SW480 (cell line): ENCODE results near the gene PPM1D.
A peak's percentile ranks its signal among the peaks of the same experiment; 100 is the strongest.
"Not testable (repeated sequence)": the region's sequence is repeated elsewhere in the genome, so short reads cannot be mapped to it uniquely, and the experiment has no call there.

Experiments used
- DNase-seq: peaks from one replicate; pipeline ENCODE4 v3.0.0-alpha.2; 2016; ENCODE audit warnings: low spot score

The PPM1D gene

DNA sequence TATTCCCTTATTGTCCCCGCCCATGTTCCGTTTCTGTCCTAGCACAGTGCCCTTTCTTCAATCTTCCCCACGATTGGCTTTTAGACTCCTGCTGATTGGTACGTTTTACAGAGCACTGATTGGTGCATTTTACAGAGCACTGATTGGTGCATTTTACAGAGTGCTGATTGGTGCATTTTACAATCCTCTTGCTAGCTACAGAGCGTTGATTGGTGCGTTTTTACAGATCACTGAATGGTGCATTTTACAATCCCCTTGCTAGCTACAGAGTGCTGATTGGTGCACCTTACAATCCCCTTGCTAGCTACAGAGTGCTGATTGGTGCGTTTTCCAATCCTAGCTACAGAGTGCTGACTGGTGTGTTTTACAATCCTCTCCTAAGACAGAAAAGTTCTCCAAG lies 74.6 kb downstream of the PPM1D start:
- not testable (repeated sequence) for DNase-seq

DNA sequence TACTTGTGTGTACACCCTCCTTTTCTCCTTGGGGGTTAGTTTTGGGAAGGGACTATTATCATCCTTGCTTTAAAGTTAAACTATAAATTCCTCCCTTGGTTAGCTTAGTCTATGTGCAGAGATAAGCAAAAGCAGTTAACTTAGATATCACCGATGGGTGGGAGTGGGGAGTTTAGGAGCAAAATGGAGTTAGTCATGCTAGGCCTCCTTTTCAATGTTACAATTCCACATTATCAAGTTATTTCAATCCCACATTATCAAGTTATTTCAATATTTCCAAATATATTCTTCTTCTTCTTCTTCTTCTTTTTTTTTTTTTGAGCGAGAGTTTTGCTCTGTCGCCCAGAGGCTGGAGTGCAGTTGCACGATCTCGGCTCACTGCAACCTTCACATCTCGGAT lies 76.0 kb downstream of the PPM1D start:
- no peak for DNase-seq

GRCh38 chr17:60676758-60677307 lies 76.8 kb downstream of the PPM1D start:
- no peak for DNase-seq

DNA sequence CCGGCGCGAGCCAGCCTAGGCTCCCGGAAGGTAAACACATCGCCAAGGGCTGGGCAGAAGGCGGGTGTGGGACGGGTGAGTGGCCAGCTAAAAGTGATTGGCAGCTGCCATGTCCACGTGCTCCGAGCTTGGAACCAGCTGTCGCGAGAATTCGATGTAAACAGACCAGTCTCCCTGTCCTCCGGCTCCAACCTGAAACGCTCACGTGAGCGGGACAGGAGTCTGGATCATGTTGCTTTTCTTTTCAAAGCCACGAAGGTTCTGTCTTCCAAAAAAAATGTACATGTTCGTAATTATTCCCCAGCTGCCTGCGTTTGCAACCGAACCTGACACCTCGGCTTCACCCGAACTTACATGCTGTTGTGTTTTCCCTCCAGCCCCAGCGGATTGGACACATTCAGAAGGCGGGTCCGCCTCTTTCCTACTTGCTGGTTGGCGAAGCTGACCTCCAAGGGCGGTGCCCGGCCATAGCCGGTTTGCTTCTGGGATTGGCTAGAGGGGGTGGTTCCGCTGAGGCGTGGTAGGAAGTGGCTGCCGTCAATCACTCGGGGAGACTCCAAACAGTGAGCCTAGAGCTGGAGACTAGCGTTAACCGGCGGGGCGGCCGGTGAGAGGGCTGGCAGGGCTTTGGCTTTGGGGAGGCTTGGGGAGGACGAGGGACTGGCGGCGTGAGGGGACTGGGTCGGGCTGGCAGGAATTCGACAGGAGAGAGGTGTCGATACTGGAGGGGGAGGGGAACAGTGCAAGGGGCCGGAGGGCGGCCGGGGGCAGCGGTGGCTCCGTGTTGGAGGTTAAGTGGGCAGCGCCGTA lies 77.5 kb downstream of the PPM1D start, which contains the start of gene BCAS3:
TSS of gene BCAS3 (plus strand) at position 544 of the 810 bp plus-strand sequence.
- peak; percentile 98 for DNase-seq

DNA sequence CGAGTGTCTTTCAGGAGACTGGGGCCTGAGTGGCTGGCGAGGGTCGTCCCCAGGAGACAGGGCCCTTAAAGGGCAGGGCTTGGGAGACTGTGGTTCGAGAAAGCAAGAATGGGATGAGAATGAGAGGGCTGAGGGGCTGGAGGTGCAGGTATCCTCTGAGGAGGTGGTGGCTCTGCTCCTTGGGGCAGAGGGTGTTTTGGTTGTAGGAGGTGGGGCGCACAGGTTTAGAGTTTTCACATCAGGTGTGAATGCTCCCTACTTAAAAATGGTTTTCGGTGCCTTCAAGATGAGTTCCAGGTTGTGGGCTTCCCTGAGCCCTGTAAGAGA lies 78.1 kb downstream of the PPM1D start:
- DNase-seq: no peak

DNA sequence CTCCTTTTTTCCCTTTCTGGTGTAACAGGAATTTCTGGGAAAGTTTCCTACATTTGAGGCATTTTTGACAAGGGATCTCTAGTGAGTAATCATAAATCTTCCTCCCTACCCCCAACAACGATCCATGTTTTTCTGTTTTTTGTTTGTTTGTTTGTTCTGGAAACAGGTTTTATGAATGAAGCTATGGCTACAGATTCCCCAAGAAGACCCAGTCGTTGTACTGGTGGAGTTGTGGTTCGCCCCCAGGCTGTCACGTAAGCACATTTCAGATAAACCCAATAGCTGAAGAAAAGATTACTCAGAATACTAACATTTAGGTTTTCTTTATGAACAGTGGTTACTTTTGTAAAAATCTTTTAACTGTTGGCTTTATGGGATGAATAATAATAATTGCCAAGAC lies 79.3 kb downstream of the PPM1D start:
- DNase-seq: no peak

DNA sequence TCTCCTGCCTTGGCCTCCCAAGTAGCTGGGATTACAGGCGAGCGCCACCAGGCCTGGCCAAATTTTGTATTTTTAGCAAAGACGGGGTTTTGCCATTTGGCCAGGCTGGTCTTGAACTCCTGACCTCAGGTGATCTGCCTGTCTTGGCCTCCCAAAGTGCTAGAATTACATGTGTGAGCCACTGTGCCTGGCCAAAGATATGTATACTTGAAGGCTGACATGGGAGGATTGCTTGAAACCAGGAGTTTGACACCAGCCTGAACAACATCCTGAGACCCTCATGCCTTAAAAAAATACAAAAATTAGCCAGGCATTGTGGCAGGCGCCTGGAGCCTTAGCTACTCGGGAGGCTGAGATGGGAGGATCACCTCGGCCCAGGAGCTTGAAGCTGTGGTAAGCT lies 80.8 kb downstream of the PPM1D start:
- DNase-seq: no peak

DNA sequence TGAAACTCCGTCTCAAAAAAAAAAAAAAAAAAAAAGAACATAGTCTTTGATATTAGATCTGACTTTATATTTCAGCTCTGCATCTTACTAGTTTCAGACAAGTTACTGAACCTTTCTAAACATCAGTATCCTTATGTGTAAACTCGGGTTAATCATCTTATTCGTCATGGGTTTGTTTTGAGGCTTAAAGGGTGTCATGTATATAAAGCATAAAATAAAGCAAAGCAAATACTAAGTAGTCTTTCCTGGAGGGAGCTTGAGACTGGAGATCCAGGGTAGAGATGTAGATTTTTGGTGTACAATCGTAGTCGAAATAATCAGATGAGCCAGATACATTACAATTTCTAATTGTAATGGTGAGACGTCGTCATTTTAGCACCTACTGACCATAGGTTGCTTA lies 85.4 kb downstream of the PPM1D start:
- no peak for DNase-seq

DNA sequence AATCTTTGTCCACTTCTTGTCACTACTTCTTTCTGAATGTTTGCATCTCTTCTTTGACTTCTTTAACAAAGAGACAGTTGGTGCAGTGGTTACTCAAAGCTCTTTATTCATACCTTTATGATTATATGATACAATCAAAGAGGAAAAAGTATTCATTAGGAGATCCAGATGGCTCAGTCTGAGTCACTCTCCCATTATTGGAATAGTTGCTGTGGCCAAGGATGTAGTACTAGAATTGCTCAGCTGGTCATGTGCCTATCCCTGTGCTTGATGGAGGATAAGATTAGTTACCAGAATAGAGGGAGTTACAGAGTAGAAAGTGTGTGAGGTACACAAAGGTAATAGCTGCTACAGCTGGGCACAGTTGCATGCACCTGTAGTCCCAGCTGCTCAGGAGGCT lies 96.0 kb downstream of the PPM1D start:
- DNase-seq: no peak

DNA sequence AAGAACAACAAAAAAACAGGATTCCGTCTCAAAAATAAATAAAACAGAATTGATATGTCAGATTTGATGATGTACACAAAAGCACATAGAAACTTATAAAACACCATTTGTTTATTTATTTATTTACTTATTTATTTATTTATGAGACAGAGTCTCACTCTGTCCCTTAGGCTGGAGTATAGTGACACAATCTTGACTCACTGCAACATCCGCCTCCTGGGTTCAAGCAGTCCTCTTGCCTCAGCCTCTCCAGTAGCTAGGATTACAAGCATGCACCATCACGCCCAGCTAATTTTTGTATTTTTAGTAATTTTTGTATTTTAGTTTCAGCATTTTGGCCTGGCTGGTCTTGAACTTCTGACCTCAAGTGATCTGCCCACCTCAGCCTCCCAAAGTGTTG lies 99.1 kb downstream of the PPM1D start:
- DNase-seq: no peak

- no peak for DNase-seq
Observed at GRCh38 chr17:60704170-60704569, 104.2 kb downstream of the PPM1D start.

- no peak for DNase-seq
Observed at GRCh38 chr17:60712675-60713074, 112.7 kb downstream of the PPM1D start.

- DNase-seq: no peak
Observed at GRCh38 chr17:60713608-60714007, 113.6 kb downstream of the PPM1D start.
